Tongue (tissue), 2 donors: ENCODE measurements around the gene TMEM187. TPM values are rescaled to one million over a fixed set of nuclear protein-coding genes. Genes with fewer than 3 reads are reported as not detected.

Source experiments
- DNase-seq: peaks from one replicate; pipeline ENCODE4 v3.0.0-alpha.2; 2015
- total RNA-seq: library from RNA; depleted of rRNA; stranded (reverse); fragments of >200 nt; gene quantifications from one replicate; pipeline ENCODE4 v1.2.3, GENCODE V29; 2014

TMEM187 gene
- total RNA-seq, 1 donor from 2014 or later = 9.4 TPM

DNA sequence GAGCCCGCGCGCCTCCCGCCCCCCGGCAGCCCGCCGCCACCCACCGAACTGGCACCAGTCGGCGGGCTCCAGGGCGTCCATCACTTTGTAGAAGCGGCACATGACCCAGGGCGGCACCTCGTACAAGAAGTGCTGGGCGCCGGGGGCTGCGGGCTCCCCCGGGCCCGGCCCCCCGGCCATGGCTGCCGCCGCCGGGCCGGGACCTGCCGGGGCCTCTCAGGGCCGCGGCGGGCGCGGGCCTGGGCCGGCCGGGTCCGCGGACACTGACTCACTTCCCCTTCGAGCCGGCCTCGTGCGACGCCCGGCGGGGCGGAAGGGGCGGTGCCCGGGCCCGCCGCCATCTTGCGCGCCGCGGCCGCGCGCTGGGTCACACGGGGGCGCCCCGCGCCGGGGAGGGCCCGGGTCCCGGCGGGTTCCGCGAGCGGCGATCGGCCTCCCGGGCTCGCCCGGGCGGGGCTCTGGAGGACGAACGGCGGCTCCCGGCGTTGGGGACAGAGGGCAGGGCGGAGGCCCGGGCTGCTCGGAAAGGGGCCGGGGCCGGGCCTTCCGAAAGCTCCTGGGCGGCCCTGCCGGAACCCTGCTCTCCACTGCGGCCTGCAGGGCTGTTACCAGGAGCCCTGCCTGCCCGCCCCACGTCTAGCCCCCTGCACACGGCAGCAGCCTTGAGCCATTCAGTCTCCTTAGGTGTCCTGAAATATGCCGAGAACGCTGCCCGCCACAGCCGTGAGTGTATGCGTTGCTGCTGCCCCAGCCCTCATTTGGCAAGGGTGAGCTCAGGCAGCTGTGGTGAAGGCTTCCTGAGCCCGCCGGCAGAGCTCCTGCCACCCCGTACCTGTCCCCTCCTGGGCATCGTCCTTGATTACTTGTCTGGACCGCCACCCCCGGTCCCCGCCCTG is 47.3 kb downstream of the TMEM187 start, which contains the start of gene IRAK1:
Gene IRAK1, minus strand, starts transcription at position 270 of the 896 bp plus-strand sequence. Its CDS starts 90 bp downstream, at position 180.
- DNase-seq = peak; percentile 60

DNA sequence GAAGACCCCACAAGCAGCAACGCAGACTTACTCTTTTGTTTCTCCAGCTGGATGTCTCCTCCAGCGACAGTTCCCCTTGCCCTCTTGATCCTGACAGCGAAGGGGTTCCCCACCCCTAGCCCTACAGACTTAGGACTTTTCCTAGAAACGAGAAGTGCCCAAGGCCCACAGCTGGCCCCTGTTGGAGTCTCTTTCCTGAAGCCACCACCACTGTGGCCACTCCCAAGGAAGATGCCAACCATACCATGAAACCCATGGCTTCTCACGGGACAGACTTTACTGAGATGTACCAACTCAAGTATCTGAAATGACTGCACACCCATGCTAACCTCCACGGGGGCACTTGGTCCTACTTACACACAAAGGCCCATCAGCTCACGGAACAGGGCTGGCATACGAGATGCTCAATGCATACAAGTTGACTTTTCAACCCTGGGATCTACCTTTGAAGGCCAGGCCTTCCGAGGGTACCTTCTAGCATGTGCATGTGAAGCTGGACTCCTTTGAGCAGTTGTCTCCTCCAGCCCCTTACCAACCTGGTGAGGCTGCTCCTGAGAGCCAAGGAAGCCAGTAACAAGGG is 48.1 kb downstream of the TMEM187 start:
- no peak for DNase-seq

DNA sequence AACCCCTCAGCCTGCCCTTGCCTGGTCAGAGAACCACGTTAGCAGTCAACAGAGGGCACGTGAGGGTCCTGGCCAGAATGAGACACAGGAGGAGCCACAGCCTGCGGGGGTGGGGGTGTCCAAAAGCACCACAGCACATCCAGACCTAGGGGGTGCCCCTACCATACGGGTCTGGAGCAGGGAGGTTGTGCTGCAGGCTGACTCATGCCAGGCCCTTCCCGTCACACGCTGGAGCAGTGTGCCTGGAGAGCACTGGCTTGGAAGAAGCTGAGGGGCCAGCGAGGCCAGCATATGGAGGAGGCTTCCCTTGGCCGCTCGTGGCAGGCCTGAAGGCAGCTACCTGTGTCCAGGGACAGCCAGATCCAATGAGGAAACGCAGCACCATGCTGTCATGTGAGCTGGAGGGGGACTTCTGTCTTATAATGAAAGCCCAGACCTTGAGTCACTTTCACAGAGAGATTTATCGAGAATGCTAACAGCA is 48.6 kb downstream of the TMEM187 start:
- DNase-seq = no peak

DNA sequence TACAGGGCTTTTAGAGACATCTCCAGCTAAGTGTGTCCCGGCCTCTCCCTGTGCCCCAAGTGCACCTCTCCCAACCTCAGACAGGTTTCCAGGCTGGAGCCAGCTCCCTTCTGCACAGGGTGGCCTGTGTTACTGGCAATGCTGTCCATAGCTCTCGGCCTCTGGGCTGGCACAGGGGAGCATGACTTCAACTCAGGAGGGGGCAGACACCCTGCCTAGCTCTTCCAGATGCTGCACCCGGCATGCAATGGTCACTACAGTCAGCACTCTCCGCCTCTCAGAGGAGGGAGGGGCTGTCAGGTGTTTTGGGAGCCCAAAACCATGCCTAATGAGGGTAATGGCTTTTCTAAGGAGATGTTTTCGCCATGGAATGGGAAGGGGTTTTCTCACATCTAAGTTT is 49.6 kb downstream of the TMEM187 start:
- no peak for DNase-seq

GRCh38 chrX:154023276-154024000 is 50.9 kb downstream of the TMEM187 start:
- DNase-seq = no peak

DNA sequence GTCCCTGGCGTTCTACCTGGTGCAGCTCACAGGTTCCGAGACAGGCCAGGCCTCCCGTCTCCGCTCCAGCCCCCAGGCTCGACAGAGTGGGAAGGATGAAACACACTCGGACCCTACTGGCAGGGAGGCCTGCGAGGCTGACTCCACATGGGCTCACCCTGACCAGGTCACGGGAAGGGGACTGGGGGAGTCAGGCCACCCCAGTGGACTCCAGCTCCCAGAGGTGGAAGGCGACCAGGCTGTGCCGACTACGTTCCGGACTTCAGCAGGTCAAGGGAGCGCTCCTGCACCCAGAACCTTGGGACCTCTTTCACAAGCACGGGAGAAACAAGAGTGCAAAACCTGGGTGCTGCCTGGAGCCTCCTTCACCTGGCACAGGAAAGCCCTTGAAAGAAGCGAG is 51.7 kb downstream of the TMEM187 start:
- DNase-seq = no peak

DNA sequence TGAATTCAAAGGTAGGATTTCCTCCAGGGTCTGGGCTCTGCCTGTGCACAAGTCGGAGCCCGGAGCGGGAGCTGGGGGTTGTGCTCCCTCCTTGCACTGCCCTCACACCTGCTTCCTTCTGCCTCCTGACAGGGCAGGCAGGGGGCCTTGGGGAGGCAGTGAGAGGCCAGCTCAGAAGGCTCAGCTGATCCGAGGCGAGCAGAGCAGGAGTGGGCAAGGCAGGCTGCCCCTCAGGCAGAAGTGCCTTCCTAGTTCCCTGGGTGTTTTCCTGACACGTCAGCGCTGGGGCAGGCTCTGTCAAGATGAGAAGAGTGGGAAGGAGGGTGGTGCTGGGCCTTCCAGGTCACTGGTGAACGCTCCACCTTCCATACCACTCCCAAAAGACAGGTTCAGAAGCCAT is 52.7 kb downstream of the TMEM187 start:
- DNase-seq = no peak

GRCh38 chrX:154026136-154027021 is 53.8 kb downstream of the TMEM187 start:
- no peak for DNase-seq

DNA sequence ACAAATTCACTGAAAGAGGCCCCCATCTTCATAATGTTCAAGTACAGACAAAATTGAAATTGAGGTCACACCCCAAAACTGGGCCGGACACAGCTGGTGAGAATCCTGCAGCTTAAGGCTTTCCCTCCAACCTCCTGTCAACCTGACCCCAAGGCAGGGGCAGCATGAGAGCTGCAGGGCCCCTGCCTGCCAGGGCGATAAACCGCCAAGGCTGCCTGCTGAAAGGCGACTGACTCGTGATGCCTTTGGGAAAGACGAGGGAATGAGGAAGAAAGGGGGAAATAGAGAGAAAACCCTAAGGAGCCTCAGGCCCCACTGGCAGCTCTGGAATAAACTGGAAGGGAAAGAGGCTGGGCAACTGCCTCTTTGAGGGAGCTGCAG is 54.5 kb downstream of the TMEM187 start:
- no peak for DNase-seq

DNA sequence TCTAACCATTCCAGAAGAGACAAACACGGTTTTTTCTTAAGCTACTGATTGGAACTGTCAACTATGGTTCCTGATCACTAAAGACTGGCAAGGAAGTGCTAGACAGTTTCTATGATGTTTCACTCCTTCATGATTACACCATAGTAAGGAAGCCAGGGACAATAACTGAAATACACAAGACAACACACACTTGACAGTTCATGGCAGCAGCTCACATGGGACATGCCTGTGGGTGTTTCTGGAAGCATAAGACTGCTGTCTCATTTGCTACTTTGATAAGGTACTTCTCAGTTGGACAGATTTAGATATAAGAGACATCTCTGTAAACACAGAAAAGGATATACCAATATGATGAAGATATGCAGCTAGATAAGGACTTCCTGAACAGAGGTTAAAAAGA is 55.4 kb downstream of the TMEM187 start:
- DNase-seq = no peak

- no peak for DNase-seq
These were observed 56.1 kb downstream of the TMEM187 start for GRCh38 chrX:154028502-154029184.

DNA sequence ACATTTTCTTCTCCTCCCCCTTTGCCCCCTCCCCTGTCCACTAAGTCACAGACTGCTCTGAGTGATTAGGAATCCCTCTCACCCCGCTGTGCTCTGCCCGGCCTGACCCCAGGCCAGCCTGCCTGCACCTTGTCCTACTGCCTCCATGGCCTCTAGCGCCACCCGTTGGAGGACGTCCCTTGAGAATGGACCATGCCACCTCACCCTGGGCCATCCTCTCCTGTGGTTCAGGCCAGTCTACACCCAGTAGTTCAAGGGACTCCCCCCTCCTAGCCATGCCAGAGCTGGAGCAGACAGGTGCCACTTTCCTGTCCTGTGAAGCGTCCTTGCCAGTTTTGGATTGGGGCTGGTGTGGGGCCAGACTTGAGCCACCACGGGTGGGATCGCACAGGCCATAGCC is 56.9 kb downstream of the TMEM187 start:
- no peak for DNase-seq

- DNase-seq = no peak
These were observed 57.7 kb downstream of the TMEM187 start for GRCh38 chrX:154030266-154030665.

DNA sequence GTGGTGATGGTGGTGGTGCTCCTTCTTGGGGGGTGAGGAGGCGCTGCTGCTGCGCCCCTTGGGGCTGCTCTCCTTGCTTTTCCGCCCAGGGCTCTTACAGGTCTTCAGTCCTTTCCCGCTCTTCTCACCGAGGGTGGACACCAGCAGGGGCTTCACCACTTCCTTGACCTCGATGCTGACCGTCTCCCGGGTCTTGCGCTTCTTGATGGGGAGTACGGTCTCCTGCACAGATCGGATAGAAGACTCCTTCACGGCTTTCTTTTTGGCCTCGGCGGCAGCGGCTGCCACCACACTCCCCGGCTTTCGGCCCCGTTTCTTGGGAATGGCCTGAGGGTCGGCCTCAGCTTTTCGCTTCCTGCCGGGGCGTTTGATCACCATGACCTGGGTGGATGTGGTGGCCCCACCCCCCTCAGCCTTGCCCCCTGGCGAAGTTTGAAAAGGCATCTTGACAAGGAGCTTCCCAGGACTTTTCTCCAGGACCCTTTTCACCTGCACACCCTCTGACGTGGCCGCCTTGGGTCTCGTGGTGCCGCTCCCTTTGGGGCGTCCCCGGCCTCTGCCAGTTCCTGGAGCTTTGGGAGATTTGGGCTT is 58.3 kb downstream of the TMEM187 start:
- no peak for DNase-seq

GRCh38 chrX:154032160-154032559 is 59.6 kb downstream of the TMEM187 start:
- no peak for DNase-seq

DNA sequence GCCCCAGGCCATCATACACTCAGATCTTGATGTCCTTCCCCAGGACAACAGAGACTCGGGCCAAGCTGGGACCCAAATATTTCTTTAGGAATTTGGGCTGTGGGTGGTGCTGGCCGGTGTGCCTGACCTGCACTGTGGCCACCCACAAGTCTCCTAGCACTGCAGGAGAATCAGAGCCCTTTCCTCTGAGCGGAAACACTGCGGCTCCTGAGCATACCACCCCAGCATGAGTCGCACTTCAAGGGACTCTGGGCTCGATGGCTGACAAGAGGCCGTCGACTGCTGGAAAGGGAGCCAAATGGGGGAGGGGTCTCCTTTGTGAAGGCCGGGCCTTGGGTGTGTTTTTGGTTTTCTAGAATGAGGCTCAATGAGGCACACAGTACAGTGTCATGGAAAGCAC is 60.1 kb downstream of the TMEM187 start:
- DNase-seq = no peak
